ENCODE data around the gene TUBB. TPM values are rescaled to one million over a fixed set of nuclear protein-coding genes. Genes with fewer than 3 reads are reported as not detected.

TUBB gene
- total and polyA plus RNA-seq, 9 of the 15 experiments (the other 6 are each of a cell fraction or from before 2014, with no cell fraction given), result 971 to 2,870 (median 1,478) TPM

- no peak for TF ChIP-seq CHD7 (IDR thresholded peaks at IDR 0.05; ENCODE audit: low read depth, low read length)
- no peak for TF ChIP-seq ZNF609 (CRISPR knock-in tag; IDR thresholded peaks at IDR 0.05; ENCODE audit: borderline replicate concordance)
- TF ChIP-seq SLC30A9 (CRISPR knock-in tag; IDR thresholded peaks at IDR 0.05), result no peak
- TF ChIP-seq E2F4 (CRISPR knock-in tag; IDR thresholded peaks at IDR 0.05; ENCODE audit: low read depth), result peak; percentile 85; the same call in 1 of the 2 replicates
- TF ChIP-seq FOXP1 (CRISPR knock-in tag; IDR thresholded peaks at IDR 0.05), result peak; percentile 20; the same call in 1 of the 2 replicates
- no peak for TF ChIP-seq RBM34 (IDR thresholded peaks at IDR 0.05; ENCODE audit: borderline replicate concordance, insufficient read depth, low read length)
These were observed at the start of gene TUBB (continued) for GRCh38 chr6:30719791-30720737.

All from K562 (cell line).